Epithelial cell of proximal tubule (primary cell): ENCODE data around the gene GABRB3. TPM values are rescaled to one million over a fixed set of nuclear protein-coding genes. Genes with fewer than 3 reads are reported as not detected.

Experiments used
- DNase-seq: peaks from one replicate; pipeline ENCODE4 v3.0.0-alpha.2; 2011; ENCODE audit warnings: low read depth
- H3K4me3 ChIP-seq: 2 replicates; pipeline ENCODE4 v1.5.1; 2011; ENCODE audit warnings: low read depth, mild to moderate bottlenecking, low read length
- CTCF ChIP-seq: conservative IDR thresholded peaks from 2 replicates; pipeline ENCODE4 v1.5.1; 2012; ENCODE audit warnings: low read depth, mild to moderate bottlenecking, low read length
- total RNA-seq: library from RNA; depleted of rRNA; stranded (reverse); fragments of >200 nt; gene quantifications from 2 replicates; pipeline ENCODE4 v1.2.3, GENCODE V29; 2015

Gene GABRB3
- total RNA-seq, 1 donor from 2014 or later, result 0.58 TPM

DNA sequence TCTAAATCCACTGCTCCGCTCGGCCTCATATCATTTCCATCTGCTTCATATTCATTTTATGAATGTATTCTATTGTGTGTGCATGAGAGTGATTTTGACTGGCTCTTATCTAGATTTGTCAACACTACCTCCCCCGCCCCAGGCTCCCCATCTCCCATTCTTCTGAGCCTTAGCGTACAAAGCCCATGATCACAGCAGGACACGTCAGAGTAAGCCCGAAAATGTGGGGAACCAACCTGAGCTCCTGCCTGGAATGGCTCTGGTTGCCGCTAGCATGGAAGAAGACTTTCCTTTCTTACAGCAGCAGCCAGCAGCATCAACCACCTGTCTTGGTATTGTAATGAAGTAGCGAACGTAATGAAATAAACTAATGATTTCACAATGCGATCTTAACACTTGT lies 61.4 kb downstream of the GABRB3 start:
- H3K4me3 ChIP-seq, result no peak overlapping the region
- DNase-seq, result no peak
- no peak for TF ChIP-seq CTCF

DNA sequence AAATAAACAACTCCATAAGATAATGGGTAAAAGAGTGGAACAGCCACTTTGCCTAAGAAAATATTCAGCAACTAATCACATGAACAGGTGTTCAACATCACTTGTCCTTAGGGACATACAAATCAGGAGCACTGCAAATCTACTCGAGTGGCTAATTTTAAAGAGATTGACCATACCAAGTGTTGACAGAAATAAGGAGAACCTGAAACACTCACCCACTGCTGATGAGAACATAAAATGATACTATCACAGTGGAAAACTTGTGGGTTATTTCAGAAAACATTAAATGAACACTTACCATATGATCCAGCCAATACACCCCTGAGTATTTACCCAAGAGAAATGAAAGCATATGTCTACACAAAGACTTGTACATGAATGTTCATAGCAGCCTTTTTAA lies 70.5 kb downstream of the GABRB3 start:
- no peak for TF ChIP-seq CTCF
- DNase-seq, result no peak
- H3K4me3 ChIP-seq, result no peak overlapping the region

DNA sequence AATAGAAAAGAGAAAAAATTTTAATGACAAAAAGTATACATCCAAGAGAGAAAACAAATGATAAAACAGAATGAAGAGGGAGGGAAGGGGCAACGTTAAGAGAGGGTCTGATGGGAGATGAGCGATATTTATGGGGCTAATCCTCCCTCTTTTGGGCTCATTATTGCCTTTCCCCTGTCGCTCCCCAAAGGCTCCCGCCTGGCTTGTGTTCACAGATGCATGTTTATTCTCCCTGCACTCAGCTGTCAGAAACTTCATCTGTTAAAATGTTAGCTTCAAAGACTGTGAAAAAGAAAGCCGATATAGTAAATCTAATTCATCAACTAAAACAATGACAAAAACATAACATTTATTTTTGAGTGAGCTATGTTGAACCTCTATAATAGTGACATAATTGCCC lies 74.3 kb downstream of the GABRB3 start:
- no peak for DNase-seq
- no peak overlapping the region for H3K4me3 ChIP-seq
- TF ChIP-seq CTCF, result no peak

GRCh38 chr15:26697913-26698312 lies 75.0 kb downstream of the GABRB3 start:
- no peak overlapping the region for H3K4me3 ChIP-seq
- no peak for TF ChIP-seq CTCF
- no peak for DNase-seq

DNA sequence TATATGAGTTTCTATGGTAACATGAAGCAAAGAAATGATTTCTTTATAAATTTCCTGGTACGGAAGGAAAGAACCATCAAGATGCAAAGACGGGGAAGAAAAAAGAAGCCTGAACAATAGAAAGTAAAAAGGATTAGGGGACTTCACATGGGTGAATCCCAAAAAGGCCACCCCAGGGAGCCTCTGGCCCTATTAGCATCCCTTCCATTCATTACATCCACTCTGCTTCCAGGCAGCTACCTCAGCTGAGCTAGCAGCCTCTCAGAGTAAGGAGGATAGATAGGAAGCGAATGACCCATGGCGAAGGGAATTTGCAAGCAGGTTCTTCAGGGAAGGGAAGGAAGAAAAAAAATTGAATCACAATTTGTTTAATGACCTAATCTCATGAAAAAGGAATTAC lies 81.6 kb downstream of the GABRB3 start:
- H3K4me3 ChIP-seq, result no peak overlapping the region
- no peak for DNase-seq
- TF ChIP-seq CTCF, result no peak

DNA sequence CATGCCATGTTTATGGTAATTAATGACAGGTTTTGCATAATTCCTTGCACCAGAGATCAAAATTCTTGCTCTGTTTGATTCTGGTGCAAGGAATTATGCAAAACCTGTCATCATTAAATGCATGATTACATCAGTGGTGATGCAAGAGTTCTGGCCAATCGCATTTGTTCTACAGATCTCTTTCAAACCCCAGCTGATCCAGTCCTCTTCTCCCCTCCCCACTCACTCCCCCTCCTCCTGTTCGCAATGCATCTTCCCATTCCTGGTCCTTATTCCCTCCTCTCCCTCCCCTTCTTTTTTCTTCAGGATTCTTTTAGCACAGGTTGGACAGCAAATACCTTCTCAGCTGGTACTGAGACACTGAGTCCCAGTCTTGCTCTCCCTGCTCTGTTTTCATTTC lies 82.1 kb downstream of the GABRB3 start:
- H3K4me3 ChIP-seq, result no peak overlapping the region
- no peak for TF ChIP-seq CTCF
- DNase-seq, result no peak

DNA sequence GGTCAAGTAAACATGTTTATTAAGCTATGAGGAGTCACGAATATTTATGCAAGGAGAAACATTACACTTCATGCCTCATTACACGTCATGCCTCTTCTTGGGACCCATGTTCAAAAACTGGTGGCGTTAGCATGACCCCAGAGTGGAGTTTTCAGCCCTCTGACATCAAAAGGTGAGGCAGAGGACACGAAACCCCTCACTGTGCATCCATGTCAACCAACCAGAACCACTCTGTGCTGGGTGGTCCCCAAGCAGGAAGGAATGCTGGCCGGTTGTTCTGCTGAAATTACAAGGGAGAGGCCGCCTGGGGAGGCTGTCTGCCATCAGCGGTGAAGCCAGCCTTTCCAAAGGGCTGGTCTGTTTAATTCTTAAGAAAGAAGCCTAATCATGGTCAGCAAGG lies 83.4 kb downstream of the GABRB3 start:
- no peak for DNase-seq
- no peak for TF ChIP-seq CTCF
- H3K4me3 ChIP-seq, result no peak overlapping the region
